ENCODE measurements around the gene ARNT2. TPM values are rescaled to one million over a fixed set of nuclear protein-coding genes. Genes with fewer than 3 reads are reported as not detected.

ARNT2 gene
- total RNA-seq, 1 experiment from 2014 or later: 2.2 TPM

GRCh38 chr15:80558631-80559319 lies 154.6 kb downstream of the ARNT2 start:
- no peaks in the 10 kb centered on the region for H3K9me3 ChIP-seq (replicated peaks)

GRCh38 chr15:80559320-80559693 lies 155.1 kb downstream of the ARNT2 start:
- Histone ChIP-seq H3K4me1 (no peaks in the 10 kb centered on the region), H3K36me3 (no peaks in the 10 kb centered on the region), H3K27ac (no peak overlapping the region), H3K27me3 (0 out of 2 replicates have a peak, but pooled peaks cover 3% of the 10 kb centered on the region), H3K9me3 (replicated peaks) (no peaks in the 10 kb centered on the region), H3K4me3 (no peak overlapping the region)
- no peak for DNase-seq

More at GRCh38 chr15:80558631-80559319, 154.6 kb downstream of the ARNT2 start:
- no peak for DNase-seq
- Histone ChIP-seq H3K27me3 (0 out of 2 replicates have a peak, but pooled peaks cover 3% of the 10 kb centered on the region), H3K4me3 (no peak overlapping the region), H3K4me1 (no peaks in the 10 kb centered on the region), H3K27ac (no peak overlapping the region), H3K36me3 (no peaks in the 10 kb centered on the region)

GRCh38 chr15:80559761-80560160 lies 155.6 kb downstream of the ARNT2 start:
- Histone ChIP-seq H3K27ac (no peak overlapping the region), H3K4me3 (no peak overlapping the region), H3K9me3 (replicated peaks) (no peaks in the 10 kb centered on the region), H3K27me3 (0 out of 2 replicates have a peak, but pooled peaks cover 3% of the 10 kb centered on the region), H3K36me3 (no peaks in the 10 kb centered on the region), H3K4me1 (no peaks in the 10 kb centered on the region)
- no peak for DNase-seq

- Histone ChIP-seq H3K27ac (no peak overlapping the region), H3K4me1 (no peaks in the 10 kb centered on the region), H3K9me3 (replicated peaks) (no peaks in the 10 kb centered on the region), H3K27me3 (0 out of 2 replicates have a peak, but pooled peaks cover 3% of the 10 kb centered on the region), H3K36me3 (no peaks in the 10 kb centered on the region), H3K4me3 (no peak overlapping the region)
- no peak for DNase-seq
Measured at GRCh38 chr15:80560601-80561400, 156.6 kb downstream of the ARNT2 start.

- Histone ChIP-seq H3K27ac (no peak overlapping the region), H3K36me3 (no peaks in the 10 kb centered on the region), H3K4me3 (no peak overlapping the region), H3K27me3 (0 out of 2 replicates have a peak, but pooled peaks cover 3% of the 10 kb centered on the region), H3K9me3 (replicated peaks) (no peaks in the 10 kb centered on the region), H3K4me1 (no peaks in the 10 kb centered on the region)
- DNase-seq: no peak
Measured at GRCh38 chr15:80561500-80561899, 157.3 kb downstream of the ARNT2 start.

GRCh38 chr15:80562033-80562432 lies 157.9 kb downstream of the ARNT2 start:
- 0 out of 2 replicates have a peak, but pooled peaks cover 3% of the 10 kb centered on the region for H3K27me3 ChIP-seq
- no peak for DNase-seq
- H3K4me1 ChIP-seq: no peaks in the 10 kb centered on the region
- H3K36me3 ChIP-seq: no peaks in the 10 kb centered on the region
- H3K4me3 ChIP-seq: no peak overlapping the region
- H3K9me3 ChIP-seq (replicated peaks): no peaks in the 10 kb centered on the region
- no peak overlapping the region for H3K27ac ChIP-seq

- H3K4me1 ChIP-seq: no peaks in the 10 kb centered on the region
- no peaks in the 10 kb centered on the region for H3K36me3 ChIP-seq
- no peak overlapping the region for H3K4me3 ChIP-seq
- no peak for DNase-seq
- 0 out of 2 replicates have a peak, but pooled peaks cover 3% of the 10 kb centered on the region for H3K27me3 ChIP-seq
- H3K27ac ChIP-seq: no peak overlapping the region
- no peaks in the 10 kb centered on the region for H3K9me3 ChIP-seq (replicated peaks)
Measured at GRCh38 chr15:80562846-80563245, 158.7 kb downstream of the ARNT2 start.

- H3K9me3 ChIP-seq (replicated peaks): no peaks in the 10 kb centered on the region
- H3K27ac ChIP-seq: no peak overlapping the region
- no peak overlapping the region for H3K4me3 ChIP-seq
- peak in 1 of 2 experiments; percentile 20 for DNase-seq
- H3K27me3 ChIP-seq: 0 out of 2 replicates have a peak, but pooled peaks cover 3% of the 10 kb centered on the region
- H3K36me3 ChIP-seq: no peaks in the 10 kb centered on the region
- H3K4me1 ChIP-seq: no peaks in the 10 kb centered on the region
Measured at GRCh38 chr15:80563372-80563997, 159.3 kb downstream of the ARNT2 start.

- Histone ChIP-seq H3K36me3 (no peaks in the 10 kb centered on the region), H3K27ac (no peak overlapping the region), H3K9me3 (replicated peaks) (no peaks in the 10 kb centered on the region), H3K27me3 (0 out of 2 replicates have a peak, but pooled peaks cover 3% of the 10 kb centered on the region), H3K4me1 (no peaks in the 10 kb centered on the region), H3K4me3 (no peak overlapping the region)
- no peak for DNase-seq
Measured at GRCh38 chr15:80564056-80564455, 159.9 kb downstream of the ARNT2 start.

GRCh38 chr15:80565398-80565797 lies 161.2 kb downstream of the ARNT2 start:
- 0 out of 2 replicates have a peak, but pooled peaks cover 3% of the 10 kb centered on the region for H3K27me3 ChIP-seq
- H3K9me3 ChIP-seq (replicated peaks): no peaks in the 10 kb centered on the region
- H3K27ac ChIP-seq: no peak overlapping the region
- DNase-seq: no peak
- no peaks in the 10 kb centered on the region for H3K36me3 ChIP-seq
- H3K4me1 ChIP-seq: no peaks in the 10 kb centered on the region
- H3K4me3 ChIP-seq: no peak overlapping the region

- Histone ChIP-seq H3K36me3 (no peaks in the 10 kb centered on the region), H3K27ac (no peak overlapping the region), H3K9me3 (replicated peaks) (no peaks in the 10 kb centered on the region), H3K4me3 (no peak overlapping the region), H3K27me3 (0 out of 2 replicates have a peak, but pooled peaks cover 3% of the 10 kb centered on the region), H3K4me1 (no peaks in the 10 kb centered on the region)
- DNase-seq: no peak
Measured at GRCh38 chr15:80565988-80566387, 161.8 kb downstream of the ARNT2 start.

GRCh38 chr15:80567721-80568157 lies 163.6 kb downstream of the ARNT2 start:
- Histone ChIP-seq H3K27me3 (0 out of 2 replicates have a peak, but pooled peaks cover 3% of the 10 kb centered on the region), H3K36me3 (no peaks in the 10 kb centered on the region), H3K27ac (no peak overlapping the region), H3K9me3 (replicated peaks) (no peaks in the 10 kb centered on the region), H3K4me3 (no peak overlapping the region), H3K4me1 (no peaks in the 10 kb centered on the region)
- DNase-seq: peak; percentile 45 to 73

- no peak overlapping the region for H3K27ac ChIP-seq
- no peaks in the 10 kb centered on the region for H3K9me3 ChIP-seq (replicated peaks)
- H3K27me3 ChIP-seq: no peaks in the 10 kb centered on the region
- H3K36me3 ChIP-seq: no peaks in the 10 kb centered on the region
- H3K4me1 ChIP-seq: no peaks in the 10 kb centered on the region
- H3K4me3 ChIP-seq: no peak overlapping the region
- DNase-seq: peak in 1 of 2 experiments; percentile 8
Measured at GRCh38 chr15:80568298-80568697, 164.1 kb downstream of the ARNT2 start.

GRCh38 chr15:80568876-80569605 lies 164.9 kb downstream of the ARNT2 start:
- H3K9me3 ChIP-seq (replicated peaks): no peaks in the 10 kb centered on the region
- no peaks in the 10 kb centered on the region for H3K27me3 ChIP-seq
- DNase-seq: no peak
- H3K4me3 ChIP-seq: no peak overlapping the region
- no peaks in the 10 kb centered on the region for H3K36me3 ChIP-seq
- no peaks in the 10 kb centered on the region for H3K4me1 ChIP-seq
- H3K27ac ChIP-seq: no peak overlapping the region
